Stimulated activated CD8-positive, alpha-beta memory T cell treated with anti-CD3 and anti-CD28 coated beads, Interleukin-4, amount 100 ng/mL, for 1 hour (primary cell): ENCODE data around the gene TEX47.

ENCODE experiments used
- DNase-seq, 2 donors: peaks; one replicate each; pipeline ENCODE4 v3.0.0-alpha.2; 2020; ENCODE audit warnings: low read depth in 2 of 2, low spot score in 1 of 2

TEX47 gene

DNA sequence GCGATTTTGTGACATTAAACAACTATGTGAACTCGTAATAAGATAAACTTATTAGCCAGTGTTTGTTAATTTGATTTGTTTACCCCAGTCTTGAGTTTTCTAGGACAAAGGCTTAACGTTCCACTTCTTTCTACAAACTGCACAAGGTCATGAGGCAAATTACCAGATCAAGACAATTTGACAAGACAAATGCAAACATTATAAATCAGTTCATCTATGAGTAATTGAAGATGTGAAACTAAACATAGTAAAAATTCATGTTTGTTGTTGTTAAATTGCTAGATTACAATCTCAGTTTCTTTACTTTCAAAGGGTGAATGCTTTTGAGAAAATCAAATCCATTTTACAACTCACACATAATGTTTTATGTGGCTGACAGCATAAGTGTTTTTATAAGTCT is 49.4 kb downstream of the TEX47 start:
- DNase-seq = no peak
